GM23248 (cell line): ENCODE data around the gene PEX16. TPM values are rescaled to one million over a fixed set of nuclear protein-coding genes. Genes with fewer than 3 reads are reported as not detected.

Experiments
- DNase-seq: peaks from one replicate; pipeline ENCODE4 v3.0.0-alpha.2; 2015
- H2AFZ ChIP-seq: fragments of 200-600 bp; sonication (generic); 2 replicates; pipeline ENCODE4 v1.6.1; 2016; ENCODE audit warnings: antibody characterized with exemption
- H3F3A ChIP-seq: fragments of 200-600 bp; sonication (generic); 2 replicates; pipeline ENCODE4 v1.6.1; 2016; ENCODE audit warnings: mild to moderate bottlenecking, antibody characterized with exemption, mixed run types; ENCODE audit not compliant: insufficient read depth
- H3K27ac ChIP-seq: fragments of 200-600 bp; sonication (generic); 2 replicates; pipeline ENCODE4 v1.5.1; 2016; ENCODE audit warnings: mild to moderate bottlenecking
- H3K27me3 ChIP-seq: fragments of 200-600 bp; sonication (generic); replicated peaks from 2 replicates; pipeline ENCODE4 v1.6.1; 2016; ENCODE audit warnings: mild to moderate bottlenecking; ENCODE audit not compliant: insufficient read depth
- H3K36me3 ChIP-seq: fragments of 200-600 bp; sonication (generic); 2 replicates; pipeline ENCODE4 v1.6.1; 2016; ENCODE audit warnings: low read depth, mild to moderate bottlenecking
- H3K4me1 ChIP-seq: fragments of 200-600 bp; sonication (generic); 2 replicates; pipeline ENCODE4 v1.6.1; 2016; ENCODE audit warnings: mild to moderate bottlenecking; ENCODE audit not compliant: insufficient read depth
- H3K4me2 ChIP-seq: fragments of 200-600 bp; sonication (generic); one replicate; pipeline ENCODE4 v1.6.1; 2016; ENCODE audit warnings: mild to moderate bottlenecking; ENCODE audit not compliant: unreplicated experiment
- H3K4me3 ChIP-seq: fragments of 200-600 bp; sonication (generic); 2 replicates; pipeline ENCODE4 v1.5.1; 2016; ENCODE audit warnings: mild to moderate bottlenecking
- H3K79me2 ChIP-seq: fragments of 200-600 bp; sonication (generic); 2 replicates; pipeline ENCODE4 v1.6.1; 2016; ENCODE audit warnings: mild to moderate bottlenecking; ENCODE audit not compliant: insufficient read depth
- H3K9ac ChIP-seq: fragments of 200-600 bp; sonication (generic); 2 replicates; pipeline ENCODE4 v1.6.1; 2016; ENCODE audit warnings: mild to moderate bottlenecking
- H3K9me2 ChIP-seq: fragments of 200-600 bp; sonication (generic); 2 replicates; pipeline ENCODE4 v1.6.1; 2016; ENCODE audit warnings: mixed run types, mild to moderate bottlenecking, moderate library complexity; ENCODE audit not compliant: insufficient read depth
- H3K9me3 ChIP-seq: fragments of 200-600 bp; sonication (generic); one replicate; pipeline ENCODE4 v1.6.1; 2017; ENCODE audit warnings: low read depth
- H4K20me1 ChIP-seq: fragments of 200-600 bp; sonication (generic); 2 replicates; pipeline ENCODE4 v1.6.0; 2016; ENCODE audit not compliant: insufficient read depth
- EZH2 ChIP-seq: fragments of 200-600 bp; sonication (generic); IDR thresholded peaks from 2 replicates; pipeline ENCODE4 v1.6.1; 2018; ENCODE audit warnings: antibody characterized with exemption, mild to moderate bottlenecking; ENCODE audit not compliant: insufficient read depth, poor library complexity, severe bottlenecking
- EZH2phosphoT487 ChIP-seq: fragments of 200-600 bp; sonication (generic); IDR thresholded peaks from 2 replicates; pipeline ENCODE4 v1.6.1; 2018; ENCODE audit warnings: antibody characterized with exemption, moderate library complexity, mild to moderate bottlenecking, low read depth; ENCODE audit not compliant: insufficient read depth
- WGBS, 2 experiments: methylation state at CpG; one replicate each; pipeline ENCODE4 v1.1.6; 2015 to 2017; ENCODE audit warnings: low lambda C conversion rate in 2 of 2, low coverage in 1 of 2; ENCODE audit errors: missing lambda C conversion rate in 2 of 2; 5-methylcytosine and 5-hydroxymethylcytosine counted together
- in situ Hi-C: fragments of 300-500 bp; cut with MboI; formaldehyde crosslinking; loops from 2 replicates; pipeline ENCODE4 v1.15.0; 2020
- polyA plus RNA-seq: library from polyadenylated mRNA; unstranded; fragments of >200 nt; fragmentation: Nextera tagmentation; extraction: Ambion mirVana; gene quantifications from 2 replicates; pipeline ENCODE4 v1.2.1, GENCODE V29; 2016
- total RNA-seq: library from RNA; depleted of rRNA; stranded (reverse); fragments of >200 nt; shearing (Covaris generic); gene quantifications from 2 replicates; pipeline ENCODE4 v1.2.3, GENCODE V29; 2014

The PEX16 gene
- total and polyA plus RNA-seq, 2 experiments from 2014 or later = 21.2 to 23.2 TPM

- Histone ChIP-seq H3K9me2 (no peaks in the 10 kb centered on the region), H3K79me2 (no peaks in the 10 kb centered on the region), H3F3A (no peaks in the 10 kb centered on the region), H3K36me3 (peaks cover 20% of the 10 kb centered on the region), H3K4me1 (no peaks in the 10 kb centered on the region), H2AFZ (no peak overlapping the region), H3K9me3 (no peaks in the 10 kb centered on the region), H3K27ac (no peak overlapping the region), H3K27me3 (no peaks in the 10 kb centered on the region), H3K4me2 (no peak overlapping the region), H3K4me3 (no peak overlapping the region), H4K20me1 (no peaks in the 10 kb centered on the region), H3K9ac (no peak overlapping the region)
- TF ChIP-seq EZH2phosphoT487 (no peak), EZH2 (no peak)
- in situ Hi-C loops = no loop called here
- no peak for DNase-seq
- 93 to 94% methylated on average over 20 to 21 of the region's 21 CpGs for WGBS, 2 experiments
Observed at GRCh38 chr11:45933846-45934579, 16.3 kb upstream of the PEX16 start.

DNA sequence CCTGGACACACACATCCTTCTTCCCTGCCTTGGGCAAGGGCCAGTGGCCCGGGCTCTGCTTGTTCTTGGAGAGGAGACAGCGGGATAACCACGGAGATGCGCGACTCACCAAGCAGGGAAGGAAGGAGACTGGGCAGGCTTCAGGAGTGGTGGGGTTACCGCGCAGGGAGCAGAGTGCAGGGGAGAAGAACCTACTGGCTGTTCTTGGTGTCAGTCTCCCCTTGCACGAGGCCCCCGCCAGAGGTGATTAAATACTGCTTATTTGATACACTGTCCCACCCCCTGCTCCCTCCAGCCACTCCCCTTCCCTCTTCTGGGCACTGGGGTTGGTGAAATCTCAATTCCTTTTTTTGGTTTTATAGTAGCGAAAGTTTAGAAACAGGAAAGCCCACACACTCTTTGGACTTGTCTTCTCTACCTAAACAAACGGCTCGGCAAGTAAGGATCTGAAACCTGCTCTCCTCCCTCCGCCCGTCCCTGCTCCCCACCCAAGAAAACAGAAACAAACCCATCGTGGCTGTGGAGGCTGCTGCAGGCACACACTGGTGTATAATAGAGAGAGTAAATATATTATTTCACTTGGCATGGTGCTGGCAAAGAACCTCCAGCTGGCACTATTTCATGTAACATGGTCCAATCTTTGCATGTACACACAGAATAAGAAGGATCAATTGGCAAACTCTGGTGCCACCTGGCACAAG lies 15.6 kb upstream of the PEX16 start:
- WGBS, 2 experiments = 86 to 89% methylated on average over 15 of the region's 15 CpGs
- TF ChIP-seq EZH2phosphoT487 = no peak
- TF ChIP-seq EZH2 = no peak
- no peak overlapping the region for H3K4me2 ChIP-seq
- H3K9me3 ChIP-seq = no peaks in the 10 kb centered on the region
- H3K4me1 ChIP-seq = no peaks in the 10 kb centered on the region
- in situ Hi-C loops = no loop called here
- DNase-seq = peak; percentile 31
- H3K27ac ChIP-seq = no peak overlapping the region
- no peaks in the 10 kb centered on the region for H3K27me3 ChIP-seq
- H2AFZ ChIP-seq = no peak overlapping the region
- H3K4me3 ChIP-seq = no peak overlapping the region
- no peaks in the 10 kb centered on the region for H3F3A ChIP-seq
- no peaks in the 10 kb centered on the region for H3K9me2 ChIP-seq
- H3K79me2 ChIP-seq = no peaks in the 10 kb centered on the region
- H4K20me1 ChIP-seq = no peaks in the 10 kb centered on the region
- H3K9ac ChIP-seq = no peak overlapping the region
- peaks cover 20% of the 10 kb centered on the region for H3K36me3 ChIP-seq

DNA sequence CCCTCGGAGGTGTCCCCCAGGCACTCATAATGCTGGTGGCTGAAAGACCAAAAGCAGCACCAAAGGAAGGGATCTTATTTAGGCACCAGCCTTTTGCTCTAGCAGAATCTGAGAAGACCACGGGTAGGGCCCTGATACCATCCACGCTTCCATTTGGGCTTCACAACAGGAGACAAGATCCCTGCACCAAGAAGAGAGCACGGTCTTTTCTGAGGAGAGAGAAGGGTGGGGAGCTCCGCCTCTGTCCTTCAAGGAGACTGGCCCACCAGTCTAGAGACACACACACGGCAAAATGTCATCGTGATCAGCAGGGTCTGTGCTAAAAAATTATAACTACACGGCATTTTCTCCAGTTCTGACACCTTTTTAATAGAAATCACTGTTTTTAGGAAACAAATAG lies 14.5 kb upstream of the PEX16 start:
- no peak for DNase-seq
- Histone ChIP-seq H2AFZ (no peak overlapping the region), H3K4me3 (no peak overlapping the region), H3K9me3 (no peaks in the 10 kb centered on the region), H3K79me2 (no peaks in the 10 kb centered on the region), H3K4me2 (no peak overlapping the region), H3K9me2 (no peaks in the 10 kb centered on the region), H3F3A (no peaks in the 10 kb centered on the region), H3K4me1 (no peaks in the 10 kb centered on the region), H3K27ac (no peak overlapping the region), H3K36me3 (peaks cover 19% of the 10 kb centered on the region), H3K27me3 (no peaks in the 10 kb centered on the region), H4K20me1 (no peaks in the 10 kb centered on the region), H3K9ac (no peak overlapping the region)
- TF ChIP-seq EZH2 (no peak), EZH2phosphoT487 (no peak)
- WGBS, 2 experiments = 86 to 87% methylated on average over 8 of the region's 8 CpGs
- in situ Hi-C loops = no loop called here

- in situ Hi-C loops = no loop called here
- WGBS, 2 experiments = 88 to 89% methylated on average over 10 of the region's 10 CpGs
- H3K27me3 ChIP-seq = no peaks in the 10 kb centered on the region
- no peak overlapping the region for H3K9ac ChIP-seq
- no peak overlapping the region for H2AFZ ChIP-seq
- no peaks in the 10 kb centered on the region for H3K9me2 ChIP-seq
- no peaks in the 10 kb centered on the region for H3K4me1 ChIP-seq
- DNase-seq = no peak
- H3K9me3 ChIP-seq = no peaks in the 10 kb centered on the region
- TF ChIP-seq EZH2phosphoT487 = no peak
- no peak for TF ChIP-seq EZH2
- no peaks in the 10 kb centered on the region for H3F3A ChIP-seq
- H3K36me3 ChIP-seq = peaks cover 15% of the 10 kb centered on the region
- H3K79me2 ChIP-seq = no peaks in the 10 kb centered on the region
- no peaks in the 10 kb centered on the region for H4K20me1 ChIP-seq
- no peak overlapping the region for H3K4me3 ChIP-seq
- no peak overlapping the region for H3K27ac ChIP-seq
- no peak overlapping the region for H3K4me2 ChIP-seq
Observed at GRCh38 chr11:45931739-45932138, 14.1 kb upstream of the PEX16 start.
